Measurements from ENCODE around the gene NFATC2IP. TPM values are rescaled to one million over a fixed set of nuclear protein-coding genes. Genes with fewer than 3 reads are reported as not detected.

NFATC2IP gene
- total and polyA plus RNA-seq, 2 of the 13 experiments (the other 11 are each of a cell fraction or from before 2014, with no cell fraction given), result 32.1 to 48.5 TPM

DNA sequence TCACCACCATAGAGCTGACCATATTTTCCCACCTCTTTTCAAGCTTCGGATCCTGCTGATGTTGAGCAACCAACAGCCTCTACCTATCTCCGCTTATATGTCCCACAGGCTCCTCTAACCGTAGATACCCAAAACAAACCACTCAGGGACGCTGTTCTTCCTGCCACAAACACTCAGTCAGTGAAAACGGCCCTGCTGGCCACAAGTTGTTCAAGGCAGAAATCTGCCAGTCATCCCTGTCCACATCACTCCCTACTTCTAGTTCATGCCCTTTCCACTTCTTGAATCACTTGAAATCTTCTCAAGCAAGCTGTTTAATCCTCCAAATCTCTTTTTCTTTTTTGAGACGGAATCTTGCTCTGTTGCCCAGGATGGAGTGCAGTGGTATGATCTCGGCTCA, 33.6 kb upstream of the NFATC2IP start:
- H3K36me3 ChIP-seq (replicated peaks in 1 of 2; ENCODE audit: control insufficient read depth in 1 of 2, insufficient read depth in 2 of 2, low read length in 2 of 2), result peaks cover 13 to 20% of the 10 kb centered on the region in 2 experiments; a peak in 4 of 5 replicates
- H2AFZ ChIP-seq (ENCODE audit: low read length), result no peak overlapping the region
- TSS peak; percentile 38 for BruUV-seq (replicated peaks)
- no peak for ATAC-seq
- ChIA-PET POLR2A (interaction anchor here (0.7 to 1.3 kb wide), 3 partner anchors 8 to 28 kb away, joined by 3 to 4 read pairs (median 3); no protein-coding TSS in a partner anchor), CTCF (ENCODE audit: low intra/inter-chr PET ratio, low total read pairs) (no interaction called here)
- no peak overlapping the region for H3K9ac ChIP-seq (ENCODE audit: insufficient read depth, low read depth, low read length)
- intact Hi-C loops (cut with micrococcal nuclease; ENCODE audit: unreplicated experiment) (no loop called here), in situ Hi-C loops (cut with HindIII; ENCODE audit: extremely low pct_ligation_motif_present, low pct_unique_long_range_greater_than_20kb) (no loop called here)
- H3K4me3 ChIP-seq (replicated peaks in 1 of 3; ENCODE audit: insufficient read depth in 1 of 3, low read depth in 2 of 3, low read length in 3 of 3), result no peak overlapping the region
- H3K4me2 ChIP-seq (ENCODE audit: low read depth, low read length), result no peak overlapping the region
- H4K20me1 ChIP-seq (ENCODE audit: insufficient read depth, low read length), result no peaks in the 10 kb centered on the region
- no peaks in the 10 kb centered on the region for H3K79me2 ChIP-seq (ENCODE audit: insufficient read depth, low read length)
- TF ChIP-seq, protein P1, sequence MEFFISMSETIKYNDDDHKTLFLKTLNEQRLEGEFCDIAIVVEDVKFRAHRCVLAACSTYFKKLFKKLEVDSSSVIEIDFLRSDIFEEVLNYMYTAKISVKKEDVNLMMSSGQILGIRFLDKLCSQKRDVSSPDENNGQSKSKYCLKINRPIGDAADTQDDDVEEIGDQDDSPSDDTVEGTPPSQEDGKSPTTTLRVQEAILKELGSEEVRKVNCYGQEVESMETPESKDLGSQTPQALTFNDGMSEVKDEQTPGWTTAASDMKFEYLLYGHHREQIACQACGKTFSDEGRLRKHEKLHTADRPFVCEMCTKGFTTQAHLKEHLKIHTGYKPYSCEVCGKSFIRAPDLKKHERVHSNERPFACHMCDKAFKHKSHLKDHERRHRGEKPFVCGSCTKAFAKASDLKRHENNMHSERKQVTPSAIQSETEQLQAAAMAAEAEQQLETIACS (CRISPR knock-in tag; IDR thresholded peaks at IDR 0.05), result no peak
- TF ChIP-seq, protein P2, sequence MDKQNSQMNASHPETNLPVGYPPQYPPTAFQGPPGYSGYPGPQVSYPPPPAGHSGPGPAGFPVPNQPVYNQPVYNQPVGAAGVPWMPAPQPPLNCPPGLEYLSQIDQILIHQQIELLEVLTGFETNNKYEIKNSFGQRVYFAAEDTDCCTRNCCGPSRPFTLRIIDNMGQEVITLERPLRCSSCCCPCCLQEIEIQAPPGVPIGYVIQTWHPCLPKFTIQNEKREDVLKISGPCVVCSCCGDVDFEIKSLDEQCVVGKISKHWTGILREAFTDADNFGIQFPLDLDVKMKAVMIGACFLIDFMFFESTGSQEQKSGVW (CRISPR knock-in tag; IDR thresholded peaks at IDR 0.05; ENCODE audit: borderline replicate concordance), result no peak
- TF ChIP-seq ARID2 (CRISPR knock-in tag; IDR thresholded peaks at IDR 0.05; ENCODE audit: borderline replicate concordance) (no peak), NFE2L2 (IDR thresholded peaks at IDR 0.05; ENCODE audit: low read length) (peak; percentile 71)
- TF ChIP-seq, protein P3, sequence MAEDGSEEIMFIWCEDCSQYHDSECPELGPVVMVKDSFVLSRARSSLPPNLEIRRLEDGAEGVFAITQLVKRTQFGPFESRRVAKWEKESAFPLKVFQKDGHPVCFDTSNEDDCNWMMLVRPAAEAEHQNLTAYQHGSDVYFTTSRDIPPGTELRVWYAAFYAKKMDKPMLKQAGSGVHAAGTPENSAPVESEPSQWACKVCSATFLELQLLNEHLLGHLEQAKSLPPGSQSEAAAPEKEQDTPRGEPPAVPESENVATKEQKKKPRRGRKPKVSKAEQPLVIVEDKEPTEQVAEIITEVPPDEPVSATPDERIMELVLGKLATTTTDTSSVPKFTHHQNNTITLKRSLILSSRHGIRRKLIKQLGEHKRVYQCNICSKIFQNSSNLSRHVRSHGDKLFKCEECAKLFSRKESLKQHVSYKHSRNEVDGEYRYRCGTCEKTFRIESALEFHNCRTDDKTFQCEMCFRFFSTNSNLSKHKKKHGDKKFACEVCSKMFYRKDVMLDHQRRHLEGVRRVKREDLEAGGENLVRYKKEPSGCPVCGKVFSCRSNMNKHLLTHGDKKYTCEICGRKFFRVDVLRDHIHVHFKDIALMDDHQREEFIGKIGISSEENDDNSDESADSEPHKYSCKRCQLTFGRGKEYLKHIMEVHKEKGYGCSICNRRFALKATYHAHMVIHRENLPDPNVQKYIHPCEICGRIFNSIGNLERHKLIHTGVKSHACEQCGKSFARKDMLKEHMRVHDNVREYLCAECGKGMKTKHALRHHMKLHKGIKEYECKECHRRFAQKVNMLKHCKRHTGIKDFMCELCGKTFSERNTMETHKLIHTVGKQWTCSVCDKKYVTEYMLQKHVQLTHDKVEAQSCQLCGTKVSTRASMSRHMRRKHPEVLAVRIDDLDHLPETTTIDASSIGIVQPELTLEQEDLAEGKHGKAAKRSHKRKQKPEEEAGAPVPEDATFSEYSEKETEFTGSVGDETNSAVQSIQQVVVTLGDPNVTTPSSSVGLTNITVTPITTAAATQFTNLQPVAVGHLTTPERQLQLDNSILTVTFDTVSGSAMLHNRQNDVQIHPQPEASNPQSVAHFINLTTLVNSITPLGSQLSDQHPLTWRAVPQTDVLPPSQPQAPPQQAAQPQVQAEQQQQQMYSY (CRISPR knock-in tag; IDR thresholded peaks at IDR 0.05), result no peak
- no peak for DNase-seq (ENCODE audit: low spot score)
- no peaks in the 10 kb centered on the region for H3K27me3 ChIP-seq (ENCODE audit: control insufficient read depth in 1 of 2, insufficient read depth in 2 of 2, low read length in 2 of 2)
- no peaks in the 10 kb centered on the region for H3K9me3 ChIP-seq (ENCODE audit: low read length)
- no peak overlapping the region for H3K27ac ChIP-seq (ENCODE audit: extremely low read length, insufficient read depth, low read length)
- 94% methylated on average over 7 of the region's 7 CpGs for WGBS (ENCODE audit: low lambda C conversion rate)
- FAIRE-seq, result no peak
- peaks cover 16% of the 10 kb centered on the region for H3K4me1 ChIP-seq (ENCODE audit: insufficient read depth, low read length)

All from HepG2 (cell line).